ENCODE results near the gene GID4. TPM values are rescaled to one million over a fixed set of nuclear protein-coding genes. Genes with fewer than 3 reads are reported as not detected.
A peak's percentile ranks its signal among the peaks of the same experiment; 100 is the strongest.

GID4 gene
- total RNA-seq, 1 experiment from 2014 or later, result 6.8 TPM

GRCh38 chr17:18099516-18099915 lies 60.3 kb downstream of the GID4 start:
- DNase-seq (ENCODE audit: low read depth), result no peak

GRCh38 chr17:18100616-18101015 lies 61.4 kb downstream of the GID4 start:
- no peak for DNase-seq (ENCODE audit: low read depth)

GRCh38 chr17:18101828-18102227 lies 62.6 kb downstream of the GID4 start:
- DNase-seq (ENCODE audit: low read depth), result no peak

GRCh38 chr17:18102640-18103039 lies 63.4 kb downstream of the GID4 start:
- DNase-seq (ENCODE audit: low read depth), result no peak

- no peak for DNase-seq (ENCODE audit: low read depth)
These were observed 65.8 kb downstream of the GID4 start for GRCh38 chr17:18105027-18105426.

GRCh38 chr17:18105595-18105994 lies 66.4 kb downstream of the GID4 start:
- no peak for DNase-seq (ENCODE audit: low read depth)

- no peak for DNase-seq (ENCODE audit: low read depth)
These were observed 67.0 kb downstream of the GID4 start for GRCh38 chr17:18106211-18106610.

GRCh38 chr17:18107061-18107790 lies 68.0 kb downstream of the GID4 start:
- no peak for DNase-seq (ENCODE audit: low read depth)

GRCh38 chr17:18107971-18108370 lies 68.8 kb downstream of the GID4 start:
- no peak for DNase-seq (ENCODE audit: low read depth)

GRCh38 chr17:18108401-18109312 lies 69.4 kb downstream of the GID4 start, which contains the start of gene MYO15A:
MYO15A (plus strand) TSS chr17:18108756; CDS start chr17:18118801, 10,045 bp downstream.
- DNase-seq (ENCODE audit: low read depth), result no peak

- no peak for DNase-seq (ENCODE audit: low read depth)
These were observed 70.8 kb downstream of the GID4 start for GRCh38 chr17:18109935-18110485.

GRCh38 chr17:18110636-18111145 lies 71.5 kb downstream of the GID4 start:
- DNase-seq (ENCODE audit: low read depth), result no peak

GRCh38 chr17:18111330-18111971 lies 72.2 kb downstream of the GID4 start:
- peak; percentile 19 for DNase-seq (ENCODE audit: low read depth)

GRCh38 chr17:18115517-18115916 lies 76.3 kb downstream of the GID4 start:
- DNase-seq (ENCODE audit: low read depth), result no peak

- no peak for DNase-seq (ENCODE audit: low read depth)
These were observed 76.9 kb downstream of the GID4 start for GRCh38 chr17:18116078-18116477.

GRCh38 chr17:18117533-18117932 lies 78.3 kb downstream of the GID4 start:
- DNase-seq (ENCODE audit: low read depth), result no peak

Other genes starting within 250 kb of the GID4 start
- 34.4 and 53.0 TPM in 2 replicates for gene SREBF1, start 202.4 kb upstream of the GID4 start, total RNA-seq (2014; rRNA removed)
- 39.2 and 111 TPM in 2 replicates for gene TOM1L2, start 67.0 kb upstream of the GID4 start, total RNA-seq (2014; rRNA removed)
- gene DRC3, start 66.5 kb upstream of the GID4 start, total RNA-seq (2014; rRNA removed), result 0.06 and 1.1 TPM in 2 replicates
- 12.6 and 12.8 TPM in 2 replicates for gene ATPAF2, start 240 bp upstream of the GID4 start, total RNA-seq (2014; rRNA removed)
- gene DRG2, start 48.5 kb downstream of the GID4 start, total RNA-seq (2014; rRNA removed), result 49.5 and 54.0 TPM in 2 replicates
- not detected in 2 replicates for gene MYO15A, start 69.3 kb downstream of the GID4 start, total RNA-seq (2014; rRNA removed)
- 115 and 123 TPM in 2 replicates for gene ALKBH5, start 144.4 kb downstream of the GID4 start, total RNA-seq (2014; rRNA removed)
- 53.3 and 53.7 TPM in 2 replicates for gene LLGL1, start 186.2 kb downstream of the GID4 start, total RNA-seq (2014; rRNA removed)
- 284 and 286 TPM in 2 replicates for gene FLII, start 219.3 kb downstream of the GID4 start, total RNA-seq (2014; rRNA removed)
- 9.4 and 9.6 TPM in 2 replicates for gene MIEF2, start 221.3 kb downstream of the GID4 start, total RNA-seq (2014; rRNA removed)

Measured in LHCN-M2 (cell line).